Suprapubic skin (tissue), 4 donors: Measurements from ENCODE around the gene RECK. TPM values are rescaled to one million over a fixed set of nuclear protein-coding genes. Genes with fewer than 3 reads are reported as not detected.
A peak's percentile ranks its signal among the peaks of the same experiment; 100 is the strongest.
"Not testable (repeated sequence)": the region's sequence is repeated elsewhere in the genome, so short reads cannot be mapped to it uniquely, and the experiment has no call there.

Experiments used
- DNase-seq, 2 donors: peaks; one replicate each; pipeline ENCODE4 v3.0.0-alpha.2; 2019; ENCODE audit warnings: low spot score in 2 of 2
- H3K27ac ChIP-seq: fragments of 200-600 bp; sonication (generic); one replicate; pipeline ENCODE4 v1.5.1; 2019
- H3K27me3 ChIP-seq: fragments of 200-600 bp; sonication (generic); one replicate; pipeline ENCODE4 v1.5.1; 2019
- H3K36me3 ChIP-seq: fragments of 200-600 bp; sonication (generic); one replicate; pipeline ENCODE4 v1.5.1; 2019
- H3K4me1 ChIP-seq: fragments of 200-600 bp; sonication (generic); one replicate; pipeline ENCODE4 v1.5.1; 2019
- H3K4me3 ChIP-seq: fragments of 200-600 bp; sonication (generic); one replicate; pipeline ENCODE4 v1.5.1; 2019; ENCODE audit warnings: mild to moderate bottlenecking
- H3K9me3 ChIP-seq: fragments of 200-600 bp; sonication (generic); one replicate; pipeline ENCODE4 v1.5.1; 2019
- EP300 ChIP-seq: sonication (generic); formaldehyde crosslinking; IDR thresholded peaks from one replicate; pipeline ENCODE4 v1.6.1; 2017; ENCODE audit warnings: antibody characterized with exemption
- POLR2A ChIP-seq, 2 donors: fragments of 450-650 bp; IDR thresholded peaks; one replicate each; pipeline ENCODE4 v1.6.1; 2017; ENCODE audit warnings: antibody characterized with exemption in 2 of 2, mild to moderate bottlenecking in 2 of 2, moderate library complexity in 2 of 2
- POLR2AphosphoS5 ChIP-seq, 3 donors: sonication (generic); formaldehyde crosslinking; IDR thresholded peaks; one replicate each; pipeline ENCODE4 v1.6.1; 2017; ENCODE audit warnings: antibody characterized with exemption in 3 of 3
- WGBS: methylation state at CpG from one replicate; pipeline ENCODE4 v1.1.5; 2018; 5-methylcytosine and 5-hydroxymethylcytosine counted together
- total RNA-seq, 4 donors: library from RNA; depleted of rRNA; stranded (reverse); fragments of >200 nt; gene quantifications; one replicate each; pipeline ENCODE4 v1.1.0, GENCODE V29; 2016
- TF ChIP-seq, protein P1 (sequence below), 2 donors: fragments of 200-600 bp in 1 of 2; fragments of 450-650 bp in 1 of 2; sonication (generic) in 1 of 2; IDR thresholded peaks; one replicate each; pipeline ENCODE4 v1.5.1; 2016 to 2019; ENCODE audit warnings: antibody characterized with exemption in 2 of 2, mild to moderate bottlenecking in 1 of 2, moderate library complexity in 1 of 2

RECK gene
- total RNA-seq, 4 donors from 2014 or later, result 3.1 to 6.4 (median 4.0) TPM

DNA sequence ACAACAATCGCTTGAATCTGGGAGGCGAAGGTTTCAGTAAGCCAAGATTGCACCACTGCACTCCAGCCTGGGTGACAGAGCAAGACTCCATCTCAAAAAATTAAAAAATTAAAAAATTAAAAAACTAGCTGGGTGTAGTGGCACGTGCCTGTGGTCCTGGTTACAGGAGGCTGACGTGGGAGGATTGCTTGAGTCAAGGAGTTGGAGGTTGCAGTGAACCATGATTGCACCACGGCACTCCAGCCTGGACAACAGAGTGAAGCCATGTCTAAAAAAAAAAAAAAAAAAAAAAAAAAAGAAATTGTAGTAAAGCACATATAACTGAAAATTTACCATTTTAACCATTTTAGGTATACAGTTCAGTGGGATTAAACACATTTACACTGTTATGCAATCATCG lies 119.4 kb downstream of the RECK start:
- H3K27ac ChIP-seq, result no peak overlapping the region
- H3K4me3 ChIP-seq, result no peak overlapping the region
- H3K36me3 ChIP-seq, result no peaks in the 10 kb centered on the region
- H3K27me3 ChIP-seq, result no peaks in the 10 kb centered on the region
- H3K4me1 ChIP-seq, result peaks cover 30% of the 10 kb centered on the region
- DNase-seq, result no peak
- H3K9me3 ChIP-seq, result no peaks in the 10 kb centered on the region
- WGBS, result 97% methylated on average over 6 of the region's 6 CpGs
- TF ChIP-seq POLR2A (IDR thresholded peaks at IDR 0.05) (no peak), POLR2AphosphoS5 (IDR thresholded peaks at IDR 0.05) (no peak), EP300 (no peak)
- TF ChIP-seq, protein P1, sequence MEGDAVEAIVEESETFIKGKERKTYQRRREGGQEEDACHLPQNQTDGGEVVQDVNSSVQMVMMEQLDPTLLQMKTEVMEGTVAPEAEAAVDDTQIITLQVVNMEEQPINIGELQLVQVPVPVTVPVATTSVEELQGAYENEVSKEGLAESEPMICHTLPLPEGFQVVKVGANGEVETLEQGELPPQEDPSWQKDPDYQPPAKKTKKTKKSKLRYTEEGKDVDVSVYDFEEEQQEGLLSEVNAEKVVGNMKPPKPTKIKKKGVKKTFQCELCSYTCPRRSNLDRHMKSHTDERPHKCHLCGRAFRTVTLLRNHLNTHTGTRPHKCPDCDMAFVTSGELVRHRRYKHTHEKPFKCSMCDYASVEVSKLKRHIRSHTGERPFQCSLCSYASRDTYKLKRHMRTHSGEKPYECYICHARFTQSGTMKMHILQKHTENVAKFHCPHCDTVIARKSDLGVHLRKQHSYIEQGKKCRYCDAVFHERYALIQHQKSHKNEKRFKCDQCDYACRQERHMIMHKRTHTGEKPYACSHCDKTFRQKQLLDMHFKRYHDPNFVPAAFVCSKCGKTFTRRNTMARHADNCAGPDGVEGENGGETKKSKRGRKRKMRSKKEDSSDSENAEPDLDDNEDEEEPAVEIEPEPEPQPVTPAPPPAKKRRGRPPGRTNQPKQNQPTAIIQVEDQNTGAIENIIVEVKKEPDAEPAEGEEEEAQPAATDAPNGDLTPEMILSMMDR (IDR thresholded peaks at IDR 0.05), result no peak

DNA sequence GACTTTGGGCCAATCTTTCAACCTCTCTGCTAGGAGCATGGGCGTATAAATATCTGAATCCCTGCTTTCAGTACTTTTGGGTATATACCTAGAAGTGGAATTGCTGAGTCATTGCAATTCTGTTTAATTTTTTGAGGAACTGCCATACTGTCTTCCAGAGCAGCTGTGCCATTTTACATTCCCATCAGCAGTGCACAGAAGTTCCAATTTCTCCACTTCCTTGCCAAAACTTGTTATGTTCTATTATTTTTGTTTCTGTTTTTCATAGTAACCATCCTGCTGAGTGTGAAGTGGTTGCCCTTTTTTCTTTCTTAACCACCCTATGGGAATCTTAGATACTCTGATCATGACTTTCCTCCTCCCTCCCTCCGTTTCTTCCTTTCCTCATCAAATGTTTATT lies 121.4 kb downstream of the RECK start:
- Histone ChIP-seq H3K9me3 (no peaks in the 10 kb centered on the region), H3K27ac (peak overlapping the region; percentile 65), H3K4me3 (no peak overlapping the region), H3K36me3 (no peaks in the 10 kb centered on the region), H3K27me3 (no peaks in the 10 kb centered on the region), H3K4me1 (peaks cover 23% of the 10 kb centered on the region)
- DNase-seq, result no peak
- WGBS, result 62% methylated on average over 2 of the region's 2 CpGs
- no peak for TF ChIP-seq POLR2AphosphoS5 (IDR thresholded peaks at IDR 0.05)
- TF ChIP-seq POLR2A (IDR thresholded peaks at IDR 0.05), result no peak
- TF ChIP-seq EP300, result no peak
- TF ChIP-seq, protein P1 (IDR thresholded peaks at IDR 0.05), result no peak

DNA sequence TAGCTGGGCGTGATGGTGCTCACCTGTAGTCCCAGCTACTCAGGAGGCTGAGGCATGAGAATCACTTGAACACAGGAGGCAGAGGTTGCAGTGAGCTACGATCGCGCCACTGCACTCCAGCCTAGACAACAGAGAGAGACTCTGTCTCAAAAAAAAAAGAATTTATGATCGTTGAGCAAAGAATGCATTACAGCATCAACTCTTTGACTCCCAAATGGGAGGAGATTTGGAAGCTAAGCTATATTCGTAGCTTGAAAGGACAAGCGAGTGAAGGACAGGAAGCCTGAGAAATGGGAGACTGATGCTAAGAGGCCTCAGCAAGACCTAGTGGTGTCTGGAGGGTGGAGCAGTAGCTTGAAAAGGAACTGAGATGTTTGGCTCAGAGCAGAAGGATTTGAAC lies 122.2 kb downstream of the RECK start:
- TF ChIP-seq POLR2AphosphoS5 (IDR thresholded peaks at IDR 0.05) (no peak), POLR2A (IDR thresholded peaks at IDR 0.05) (no peak), EP300 (no peak)
- TF ChIP-seq, protein P1 (IDR thresholded peaks at IDR 0.05), result no peak
- no peaks in the 10 kb centered on the region for H3K9me3 ChIP-seq
- 74% methylated on average over 7 of the region's 7 CpGs for WGBS
- H3K4me1 ChIP-seq, result peaks cover 27% of the 10 kb centered on the region
- no peak overlapping the region for H3K4me3 ChIP-seq
- H3K27me3 ChIP-seq, result no peaks in the 10 kb centered on the region
- H3K36me3 ChIP-seq, result no peaks in the 10 kb centered on the region
- peak overlapping the region; percentile 65 for H3K27ac ChIP-seq
- DNase-seq, result no peak

- H3K4me3 ChIP-seq, H3K27me3 ChIP-seq, H3K36me3 ChIP-seq, DNase-seq, H3K9me3 ChIP-seq: not testable (repeated sequence)
- Histone ChIP-seq H3K4me1 (peaks cover 31% of the 10 kb centered on the region), H3K27ac (peak overlapping the region; percentile 65)
- WGBS, result 95% methylated on average over 4 of the region's 4 CpGs
These were observed 122.8 kb downstream of the RECK start for GRCh38 chr9:36159509-36159908.

DNA sequence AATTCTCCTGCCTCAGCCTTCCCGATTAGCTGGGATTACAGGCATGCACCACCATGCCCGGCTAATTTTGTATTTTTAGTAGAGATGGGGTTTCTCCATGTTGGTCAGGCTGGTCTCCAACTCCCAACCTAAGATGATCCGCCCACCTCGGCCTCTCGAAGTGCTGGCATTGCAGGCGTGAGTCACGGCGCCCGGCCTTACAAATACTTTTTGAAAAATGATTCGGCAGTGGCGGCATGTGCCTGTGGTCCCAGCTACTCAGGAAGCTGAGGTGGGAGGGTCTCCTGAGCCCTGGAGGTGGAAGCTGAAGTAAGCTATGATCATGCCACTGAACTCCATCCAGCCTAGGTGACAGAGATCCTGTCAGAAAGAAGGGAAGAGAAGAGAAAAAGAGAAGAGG lies 123.4 kb downstream of the RECK start:
- 85% methylated on average over 11 of the region's 11 CpGs for WGBS
- peaks cover 30% of the 10 kb centered on the region for H3K4me1 ChIP-seq
- not testable (repeated sequence) for DNase-seq, H3K9me3 ChIP-seq, H3K27me3 ChIP-seq, H3K4me3 ChIP-seq, H3K27ac ChIP-seq, H3K36me3 ChIP-seq

GRCh38 chr9:36161187-36161586 lies 124.5 kb downstream of the RECK start:
- no peak overlapping the region for H3K4me3 ChIP-seq
- 61% methylated on average over 2 of the region's 2 CpGs for WGBS
- no peak overlapping the region for H3K27ac ChIP-seq
- no peaks in the 10 kb centered on the region for H3K36me3 ChIP-seq
- H3K9me3 ChIP-seq, result no peaks in the 10 kb centered on the region
- H3K4me1 ChIP-seq, result peaks cover 38% of the 10 kb centered on the region
- DNase-seq, result no peak
- no peaks in the 10 kb centered on the region for H3K27me3 ChIP-seq
- TF ChIP-seq, protein P1 (IDR thresholded peaks at IDR 0.05), result no peak
- TF ChIP-seq POLR2A (IDR thresholded peaks at IDR 0.05) (no peak), EP300 (no peak), POLR2AphosphoS5 (IDR thresholded peaks at IDR 0.05) (no peak)
